GM19397 (cell line): ENCODE data around the gene DENND4C.
"Not testable (repeated sequence)": the region's sequence is repeated elsewhere in the genome, so short reads cannot be mapped to it uniquely, and the experiment has no call there.

Experiments used
- ATAC-seq: cut with Tn5 transposase; IDR thresholded peaks from one replicate; pipeline ENCODE4 v1.9.1; 2021; ENCODE audit warnings: mild to moderate bottlenecking, moderate library complexity; ENCODE audit not compliant: unreplicated experiment

DENND4C gene

GRCh38 chr9:19223724-19224123 lies 6.8 kb upstream of the DENND4C start:
- no peak for ATAC-seq

- no peak for ATAC-seq
Measured at GRCh38 chr9:19224563-19224962, 5.9 kb upstream of the DENND4C start.

GRCh38 chr9:19229595-19230354 lies 718 bp upstream of the DENND4C start:
- peak; percentile 59 for ATAC-seq

GRCh38 chr9:19231126-19231903 lies 822 bp downstream of the DENND4C start:
- peak; percentile 7 for ATAC-seq

- ATAC-seq: no peak
Measured at GRCh38 chr9:19231904-19232822, 1.7 kb downstream of the DENND4C start.

GRCh38 chr9:19232823-19233194 lies 2.3 kb downstream of the DENND4C start:
- ATAC-seq: no peak

- ATAC-seq: no peak
Measured at GRCh38 chr9:19233344-19233743, 2.9 kb downstream of the DENND4C start.

GRCh38 chr9:19239955-19240354 lies 9.5 kb downstream of the DENND4C start:
- no peak for ATAC-seq

- no peak for ATAC-seq
Measured at GRCh38 chr9:19241728-19242127, 11.2 kb downstream of the DENND4C start.

- ATAC-seq: no peak
Measured at GRCh38 chr9:19243366-19244033, 13.0 kb downstream of the DENND4C start.

- ATAC-seq: no peak
Measured at GRCh38 chr9:19246891-19247290, 16.4 kb downstream of the DENND4C start.

GRCh38 chr9:19247420-19247819 lies 16.9 kb downstream of the DENND4C start:
- ATAC-seq: no peak

GRCh38 chr9:19250346-19250745 lies 19.9 kb downstream of the DENND4C start:
- not testable (repeated sequence) for ATAC-seq

GRCh38 chr9:19251203-19251602 lies 20.7 kb downstream of the DENND4C start:
- not testable (repeated sequence) for ATAC-seq

- ATAC-seq: not testable (repeated sequence)
Measured at GRCh38 chr9:19251622-19252021, 21.1 kb downstream of the DENND4C start.

GRCh38 chr9:19252174-19252884 lies 21.8 kb downstream of the DENND4C start:
- ATAC-seq: no peak

- no peak for ATAC-seq
Measured at GRCh38 chr9:19252885-19253219, 22.4 kb downstream of the DENND4C start.

- no peak for ATAC-seq
Measured at GRCh38 chr9:19255112-19255511, 24.6 kb downstream of the DENND4C start.

GRCh38 chr9:19255821-19256220 lies 25.3 kb downstream of the DENND4C start:
- no peak for ATAC-seq

GRCh38 chr9:19259665-19260255 lies 29.3 kb downstream of the DENND4C start:
- ATAC-seq: not testable (repeated sequence)
